Kidney (tissue), 14 donors: Measurements from ENCODE around the gene MKNK1. TPM values are rescaled to one million over a fixed set of nuclear protein-coding genes. Genes with fewer than 3 reads are reported as not detected.

Source experiments
- DNase-seq, 5 donors: peaks; one replicate each; pipeline ENCODE4 v3.0.0-alpha.2; 2013 to 2020
- FAIRE-seq: peaks from 2 replicates; lab custom pipeline; 2012; peaks lifted over from hg19 to GRCh38; lab: Jason Lieb, UNC
- H3K27ac ChIP-seq, 2 donors: one replicate each; pipeline ENCODE4 v1.7.0; 2013; ENCODE audit warnings: low read depth in 2 of 2, low read length in 2 of 2, inconsistent platforms in 1 of 2
- H3K27me3 ChIP-seq: one replicate; pipeline ENCODE4 v1.7.1; 2013; ENCODE audit warnings: low read length, inconsistent platforms; ENCODE audit not compliant: control insufficient read depth, insufficient read depth
- H3K36me3 ChIP-seq, 3 donors: one replicate each; pipeline versions ENCODE4 v1.7.0 to v1.7.1; 2013; ENCODE audit warnings: low read length in 3 of 3, control low read depth in 1 of 3, inconsistent platforms in 1 of 3; ENCODE audit not compliant: insufficient read depth in 3 of 3, control insufficient read depth in 2 of 3
- H3K4me1 ChIP-seq, 3 donors: one replicate each; pipeline versions ENCODE4 v1.7.0 to v1.7.1; 2013; ENCODE audit warnings: low read length in 3 of 3, inconsistent platforms in 1 of 3, low read depth in 1 of 3; ENCODE audit not compliant: control insufficient read depth in 2 of 3, insufficient read depth in 2 of 3
- H3K4me3 ChIP-seq, 3 donors: one replicate each; pipeline versions ENCODE4 v1.7.0 to v1.8.1; 2013; ENCODE audit warnings: low read length in 3 of 3, control low read depth in 1 of 3, inconsistent platforms in 1 of 3
- H3K9ac ChIP-seq, 3 donors: one replicate each; pipeline versions ENCODE4 v1.7.0 to v1.7.1; 2013; ENCODE audit warnings: low read length in 3 of 3, control low read depth in 1 of 3, inconsistent platforms in 1 of 3
- H3K9me3 ChIP-seq, 3 donors: one replicate each; pipeline versions ENCODE4 v1.7.0 to v1.7.1; 2013; ENCODE audit warnings: low read length in 3 of 3, control low read depth in 1 of 3, inconsistent platforms in 1 of 3; ENCODE audit not compliant: control insufficient read depth in 2 of 3, insufficient read depth in 1 of 3
- CTCF ChIP-seq: IDR thresholded peaks from 3 replicates; pipeline ENCODE4 v1.5.1; 2012; ENCODE audit warnings: mild to moderate bottlenecking, moderate library complexity, borderline replicate concordance; ENCODE audit not compliant: insufficient read depth; ENCODE audit errors: extremely low read depth
- intact Hi-C: fragments of 100-400 bp; cut with DNase I; formaldehyde crosslinking; loops from one replicate; pipeline ENCODE4 v1.11.1; 2022
- polyA plus RNA-seq: library from polyadenylated mRNA; stranded (reverse); fragments of 350-450 nt; fragmentation: Illumina TruSeq; extraction: RNeasy Lipid Tissue Mini Kit (QIAGEN cat#74804); gene quantifications from one replicate; pipeline ENCODE4 v1.2.3, GENCODE V29; 2014; ENCODE audit warnings: low read depth, low replicate concordance; ENCODE audit not compliant: insufficient read depth
- total RNA-seq: library from RNA; stranded (reverse); fragmentation: NEBNext Ultra II Directional; extraction: Animal tissue kit (Norgen Biotek cat#: 25700); gene quantifications from one replicate; pipeline ENCODE4 v1.2.1, GENCODE V29; 2021
- donor health status: control.
- donor health status: control.
- donor health status: control.
- donor health status: control.
- donor health status: control.
- donor health status: DM: yes; HTN: yes; CAD: no.
- donor health status: Normal renal cell carcinoma (clear cell type).

MKNK1 gene
- total and polyA plus RNA-seq, 2 donors from 2014 or later, result 17.5 to 49.7 TPM

DNA sequence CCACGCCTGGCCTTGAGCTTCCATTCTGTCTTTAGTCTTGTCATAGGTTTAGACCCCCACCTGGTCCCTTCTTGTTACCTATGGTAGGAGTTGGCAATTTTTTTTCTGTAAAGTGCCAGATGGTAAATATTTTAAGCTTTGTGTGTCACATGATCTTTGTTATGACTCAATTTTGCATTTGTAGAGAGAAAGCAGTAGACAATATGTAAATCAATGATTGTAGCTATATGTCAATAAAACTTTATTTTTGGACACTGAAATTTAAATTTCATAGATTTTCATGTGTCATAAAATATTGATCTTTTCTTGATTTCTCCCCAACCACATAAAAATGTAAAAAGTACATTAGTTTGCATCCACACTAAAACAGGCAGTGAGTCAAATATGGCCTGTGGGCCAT, 8.0 kb downstream of the MKNK1 start:
- no peaks in the 10 kb centered on the region for H3K9me3 ChIP-seq
- H3K4me1 ChIP-seq, result no peaks in the 10 kb centered on the region
- intact Hi-C loops, result no loop called here
- no peak overlapping the region for H3K9ac ChIP-seq
- DNase-seq (no peak), FAIRE-seq (no peak)
- peaks cover 0 to 20% (median 10%) of the 10 kb centered on the region in 3 donors for H3K36me3 ChIP-seq
- H3K27ac ChIP-seq, result no peak overlapping the region
- no peak for TF ChIP-seq CTCF
- H3K27me3 ChIP-seq, result no peaks in the 10 kb centered on the region
- no peak overlapping the region for H3K4me3 ChIP-seq

GRCh38 chr1:46595127-46595526, 8.9 kb downstream of the MKNK1 start:
- H3K9me3 ChIP-seq, result no peaks in the 10 kb centered on the region
- no peak overlapping the region for H3K4me3 ChIP-seq
- TF ChIP-seq CTCF, result no peak
- no peak overlapping the region for H3K9ac ChIP-seq
- H3K27ac ChIP-seq, result no peak overlapping the region
- no peaks in the 10 kb centered on the region for H3K27me3 ChIP-seq
- no peak for FAIRE-seq
- intact Hi-C loops, result no loop called here
- no peaks in the 10 kb centered on the region for H3K4me1 ChIP-seq
- H3K36me3 ChIP-seq, result peaks cover 0 to 29% (median 12%) of the 10 kb centered on the region in 3 donors
- no peak for DNase-seq

DNA sequence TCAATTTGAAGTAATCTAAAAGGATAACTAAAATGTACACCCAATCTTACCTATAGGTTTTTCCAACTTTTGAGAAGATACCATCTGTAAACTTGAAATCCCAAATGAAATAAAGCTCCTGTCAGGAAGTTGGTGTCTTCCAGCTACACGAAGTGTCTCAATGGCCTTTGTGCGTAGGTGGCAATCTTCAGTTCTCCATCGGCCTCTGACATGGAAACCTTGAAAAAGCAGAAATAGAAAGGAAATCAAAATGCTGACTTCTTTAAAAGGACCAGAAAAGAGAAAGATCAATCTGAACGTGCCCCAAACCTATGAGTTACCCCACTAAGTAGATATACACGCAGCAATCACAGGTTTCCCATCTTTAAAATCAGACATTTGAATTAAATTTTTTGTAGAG, 10.0 kb downstream of the MKNK1 start:
- Histone ChIP-seq H3K9ac (no peak overlapping the region), H3K27ac (no peak overlapping the region), H3K9me3 (no peaks in the 10 kb centered on the region), H3K27me3 (no peaks in the 10 kb centered on the region), H3K4me1 (no peaks in the 10 kb centered on the region), H3K4me3 (no peak overlapping the region), H3K36me3 (peaks cover 0 to 39% (median 15%) of the 10 kb centered on the region in 3 donors)
- FAIRE-seq (no peak), DNase-seq (no peak)
- intact Hi-C loops, result no loop called here
- TF ChIP-seq CTCF, result no peak

- DNase-seq, result no peak
- H3K36me3 ChIP-seq, result peaks cover 0 to 42% (median 18%) of the 10 kb centered on the region in 3 donors
- no peak overlapping the region for H3K4me3 ChIP-seq
- no peaks in the 10 kb centered on the region for H3K9me3 ChIP-seq
- intact Hi-C loops, result no loop called here
- no peak overlapping the region for H3K27ac ChIP-seq
- no peak overlapping the region for H3K9ac ChIP-seq
- no peak for FAIRE-seq
- no peaks in the 10 kb centered on the region for H3K4me1 ChIP-seq
- H3K27me3 ChIP-seq, result no peaks in the 10 kb centered on the region
- no peak for TF ChIP-seq CTCF
Observed at GRCh38 chr1:46592823-46593222, 11.2 kb downstream of the MKNK1 start.
